HG03066 (cell line): ENCODE data around the gene ZNF329.

ENCODE experiments used
- ATAC-seq: cut with Tn5 transposase; IDR thresholded peaks from one replicate; pipeline ENCODE4 v1.9.1; 2021; ENCODE audit warnings: low read depth; ENCODE audit not compliant: unreplicated experiment

ZNF329 gene

DNA sequence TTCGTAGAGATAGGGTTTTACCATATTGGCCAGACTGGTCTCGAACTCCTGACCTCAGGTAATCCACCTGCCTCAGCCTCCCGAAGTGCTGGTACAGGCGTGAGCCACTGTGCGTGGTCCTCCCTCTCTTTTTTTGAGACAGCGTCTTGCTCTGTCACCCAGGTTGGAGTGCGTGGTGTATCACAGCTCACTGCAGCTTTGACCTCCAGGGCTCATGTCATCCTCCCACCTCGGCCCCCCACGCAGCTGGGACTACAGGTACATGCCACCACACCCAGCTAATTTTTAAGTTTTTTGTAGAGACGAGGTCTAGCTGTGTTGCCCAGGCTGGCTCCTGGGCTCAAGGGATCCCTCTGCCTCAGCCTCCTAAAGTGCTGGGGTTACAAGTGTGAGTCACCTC, 70.8 kb downstream of the ZNF329 start:
- ATAC-seq: no peak
